ENCODE results near the gene RPL29.

RPL29 gene

DNA sequence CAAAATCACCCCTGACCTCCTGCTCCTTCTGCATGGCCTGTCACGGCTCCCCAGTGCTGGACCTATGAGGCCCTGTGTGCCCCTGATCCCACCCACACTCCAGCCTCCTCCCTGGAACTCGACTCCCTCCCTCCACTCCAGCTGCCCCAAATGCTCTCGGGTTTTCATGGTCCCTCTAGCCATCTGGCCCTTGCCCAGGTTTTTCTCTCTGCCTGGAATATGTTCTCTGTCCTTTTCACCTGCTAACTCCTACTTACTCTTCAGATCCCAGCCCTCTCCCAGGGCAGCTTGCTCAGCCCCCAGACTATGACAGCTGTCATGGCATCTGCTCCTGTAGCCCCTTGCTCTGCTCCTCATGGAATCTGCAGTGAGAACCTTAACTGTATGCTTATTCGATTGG, 30.3 kb upstream of the RPL29 start:
- Histone ChIP-seq H3K36me3 (ENCODE audit: control insufficient read depth, insufficient read depth, low read length) (no peaks in the 10 kb centered on the region), H3K27ac (ENCODE audit: low read depth, low read length, severe bottlenecking) (no peak overlapping the region), H3K9me3 (ENCODE audit: control insufficient read depth, low read length) (no peaks in the 10 kb centered on the region), H3K4me3 (ENCODE audit: extremely low read depth, insufficient read depth, low read length, poor library complexity, severe bottlenecking) (no peak overlapping the region), H3K4me1 (ENCODE audit: control insufficient read depth, insufficient read depth, low read length, poor library complexity, severe bottlenecking) (peaks cover 38% of the 10 kb centered on the region)
- 76 to 84% methylated on average over 4 of the region's 4 CpGs for WGBS, 2 experiments (ENCODE audit: insufficient coverage in 2 of 2)

DNA sequence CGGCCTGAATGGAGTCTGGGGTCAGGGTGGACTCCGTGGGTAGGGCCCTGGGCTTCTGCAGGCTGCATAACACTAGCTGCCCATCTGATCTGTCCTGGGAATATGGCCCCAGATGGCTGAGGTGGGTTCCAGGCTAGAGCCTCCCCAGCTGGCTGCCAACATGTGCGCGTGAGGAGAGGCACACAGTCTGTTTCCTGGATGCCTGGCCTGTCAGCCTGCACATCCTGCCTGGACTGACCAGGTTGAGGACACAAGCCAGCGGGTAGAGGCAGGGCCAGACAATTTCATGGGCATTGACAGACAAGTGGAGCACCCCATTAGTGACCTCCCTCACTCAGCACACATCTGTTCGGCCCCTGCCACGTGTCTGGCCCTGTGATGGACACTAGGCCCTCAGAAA, 29.8 kb upstream of the RPL29 start:
- no peaks in the 10 kb centered on the region for H3K36me3 ChIP-seq (ENCODE audit: control insufficient read depth, insufficient read depth, low read length)
- 87 to 96% methylated on average over 4 to 7 of the region's 7 CpGs for WGBS, 2 experiments (ENCODE audit: insufficient coverage in 2 of 2)
- no peaks in the 10 kb centered on the region for H3K9me3 ChIP-seq (ENCODE audit: control insufficient read depth, low read length)
- H3K4me1 ChIP-seq (ENCODE audit: control insufficient read depth, insufficient read depth, low read length, poor library complexity, severe bottlenecking): peaks cover 38% of the 10 kb centered on the region
- H3K4me3 ChIP-seq (ENCODE audit: extremely low read depth, insufficient read depth, low read length, poor library complexity, severe bottlenecking): no peak overlapping the region
- no peak overlapping the region for H3K27ac ChIP-seq (ENCODE audit: low read depth, low read length, severe bottlenecking)

DNA sequence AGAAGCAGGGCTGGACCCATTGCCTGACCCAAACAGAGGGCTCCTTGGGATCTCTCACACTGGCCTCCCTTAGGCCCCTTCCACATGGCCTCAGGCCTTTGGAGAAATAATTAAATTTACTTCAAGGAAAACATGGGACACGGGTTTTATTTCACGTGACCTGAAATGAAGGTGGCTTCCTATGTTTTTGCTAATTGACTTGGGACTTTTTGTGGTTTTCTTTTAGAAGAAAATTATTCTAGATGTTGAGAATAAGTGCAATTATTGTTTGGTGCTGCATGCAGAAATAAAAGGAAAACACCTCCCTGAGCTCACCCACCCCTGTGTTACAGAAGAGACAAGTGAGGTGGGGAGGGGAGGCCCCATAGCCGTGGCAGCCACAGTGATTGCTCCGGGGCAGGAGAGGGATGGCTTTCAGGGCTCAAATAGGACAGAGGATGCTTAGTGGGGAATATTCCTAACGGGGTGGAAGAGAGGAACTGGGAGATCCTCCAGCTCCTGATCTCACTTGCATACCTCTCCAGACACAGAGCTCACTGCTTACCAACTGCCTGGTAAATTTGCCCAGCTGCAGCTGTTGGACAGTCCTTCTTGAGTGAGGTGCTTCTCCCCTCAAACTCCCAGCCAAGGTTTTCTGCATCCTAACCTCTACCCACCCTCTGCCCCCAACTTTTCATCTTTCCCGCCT, 29.2 kb upstream of the RPL29 start:
- Histone ChIP-seq H3K27ac (ENCODE audit: low read depth, low read length, severe bottlenecking) (no peak overlapping the region), H3K9me3 (ENCODE audit: control insufficient read depth, low read length) (no peaks in the 10 kb centered on the region)
- WGBS, 2 experiments (ENCODE audit: insufficient coverage in 2 of 2): 92 to 98% methylated on average over 5 of the region's 6 CpGs

DNA sequence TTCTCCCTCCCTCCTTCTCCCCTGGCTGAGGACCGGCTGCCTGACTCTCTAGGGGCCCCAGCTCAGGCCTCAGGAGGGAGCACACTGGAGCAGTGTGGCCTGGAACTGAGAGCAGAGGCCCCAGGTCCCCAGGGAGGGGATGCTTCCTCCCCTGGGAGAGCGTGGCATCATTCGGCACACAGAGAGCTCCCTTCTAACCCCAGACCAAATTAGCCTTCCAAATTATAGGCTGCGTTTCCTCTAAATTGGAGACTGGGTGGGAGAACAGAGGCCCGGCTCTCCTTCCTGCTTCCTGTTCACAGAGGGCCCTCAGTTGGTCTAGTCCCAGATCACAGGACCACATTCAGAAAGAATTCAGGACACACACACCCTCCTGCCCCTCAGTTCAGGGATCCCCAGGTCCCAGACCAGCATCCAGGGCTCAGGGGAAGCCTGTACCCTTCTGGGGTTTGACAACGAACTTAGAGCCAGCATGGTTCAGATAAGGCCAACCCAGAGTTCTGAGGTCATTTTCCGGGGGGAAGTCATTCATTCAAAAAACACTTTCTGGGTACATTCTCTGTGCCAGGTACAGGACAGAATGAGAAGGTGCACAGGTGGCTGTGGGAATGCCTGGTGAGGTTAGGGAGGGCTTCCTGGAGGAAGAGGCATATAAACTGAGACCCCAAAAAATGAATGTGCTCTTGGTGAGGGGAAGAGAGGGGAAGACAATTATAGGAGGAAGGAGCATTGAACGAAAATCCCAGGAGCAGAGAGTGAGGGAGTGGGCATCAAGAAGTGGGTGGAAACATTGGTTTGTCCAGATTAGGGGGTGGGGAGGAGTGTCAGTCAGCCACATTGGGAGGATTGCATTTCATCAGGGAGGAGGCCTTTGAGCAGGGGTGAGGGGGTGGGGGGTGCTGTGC, 28.4 kb upstream of the RPL29 start:
- Histone ChIP-seq H3K9me3 (ENCODE audit: control insufficient read depth, low read length) (no peaks in the 10 kb centered on the region), H3K4me3 (ENCODE audit: extremely low read depth, insufficient read depth, low read length, poor library complexity, severe bottlenecking) (no peak overlapping the region), H3K4me1 (ENCODE audit: control insufficient read depth, insufficient read depth, low read length, poor library complexity, severe bottlenecking) (peaks cover 43% of the 10 kb centered on the region), H3K36me3 (ENCODE audit: control insufficient read depth, insufficient read depth, low read length) (no peaks in the 10 kb centered on the region), H3K27ac (ENCODE audit: low read depth, low read length, severe bottlenecking) (peak overlapping the region; percentile 47)
- 84 to 87% methylated on average over 3 to 6 of the region's 8 CpGs for WGBS, 2 experiments (ENCODE audit: insufficient coverage in 2 of 2)

More for the DNA sequence above, 29.2 kb upstream of the RPL29 start:
- Histone ChIP-seq H3K4me3 (ENCODE audit: extremely low read depth, insufficient read depth, low read length, poor library complexity, severe bottlenecking) (no peak overlapping the region), H3K4me1 (ENCODE audit: control insufficient read depth, insufficient read depth, low read length, poor library complexity, severe bottlenecking) (peaks cover 38% of the 10 kb centered on the region), H3K36me3 (ENCODE audit: control insufficient read depth, insufficient read depth, low read length) (no peaks in the 10 kb centered on the region)

DNA sequence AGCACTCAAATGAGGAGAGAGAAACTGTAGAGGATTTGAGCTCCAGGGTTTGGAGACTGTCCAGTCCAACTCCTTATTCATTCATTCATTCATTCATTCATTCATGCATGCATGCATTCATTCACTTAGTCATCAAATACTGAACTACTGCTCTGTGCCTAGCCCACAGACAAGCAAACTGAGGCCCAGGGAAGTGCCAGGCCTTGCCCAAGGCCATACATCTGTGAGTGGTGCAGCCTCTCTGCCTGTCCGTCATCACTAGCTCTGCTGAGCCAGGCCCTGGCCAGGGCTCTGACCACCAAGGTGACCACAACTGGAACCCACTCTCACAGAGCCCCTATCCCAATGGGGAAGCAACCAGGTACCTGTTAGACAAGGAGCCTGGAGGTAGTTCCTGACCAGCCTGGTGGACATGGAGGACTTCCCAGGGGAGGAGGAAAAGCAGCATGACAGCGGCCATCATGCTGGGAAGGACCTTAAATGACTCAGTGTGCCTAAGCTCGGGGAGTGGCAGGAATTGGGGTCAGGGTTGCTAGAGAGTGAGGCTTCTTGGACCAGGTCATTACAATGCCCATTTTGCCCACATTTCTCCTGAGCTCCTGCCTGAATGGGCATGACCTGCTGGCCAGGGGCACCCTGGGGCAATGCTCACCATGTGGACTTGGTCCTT, 27.5 kb upstream of the RPL29 start:
- no peaks in the 10 kb centered on the region for H3K9me3 ChIP-seq (ENCODE audit: control insufficient read depth, low read length)
- peaks cover 40% of the 10 kb centered on the region for H3K4me1 ChIP-seq (ENCODE audit: control insufficient read depth, insufficient read depth, low read length, poor library complexity, severe bottlenecking)
- 92 to 95% methylated on average over 3 of the region's 3 CpGs for WGBS, 2 experiments (ENCODE audit: insufficient coverage in 2 of 2)
- no peaks in the 10 kb centered on the region for H3K36me3 ChIP-seq (ENCODE audit: control insufficient read depth, insufficient read depth, low read length)
- H3K27ac ChIP-seq (ENCODE audit: low read depth, low read length, severe bottlenecking): peak overlapping the region; percentile 47
- no peak overlapping the region for H3K4me3 ChIP-seq (ENCODE audit: extremely low read depth, insufficient read depth, low read length, poor library complexity, severe bottlenecking)

DNA sequence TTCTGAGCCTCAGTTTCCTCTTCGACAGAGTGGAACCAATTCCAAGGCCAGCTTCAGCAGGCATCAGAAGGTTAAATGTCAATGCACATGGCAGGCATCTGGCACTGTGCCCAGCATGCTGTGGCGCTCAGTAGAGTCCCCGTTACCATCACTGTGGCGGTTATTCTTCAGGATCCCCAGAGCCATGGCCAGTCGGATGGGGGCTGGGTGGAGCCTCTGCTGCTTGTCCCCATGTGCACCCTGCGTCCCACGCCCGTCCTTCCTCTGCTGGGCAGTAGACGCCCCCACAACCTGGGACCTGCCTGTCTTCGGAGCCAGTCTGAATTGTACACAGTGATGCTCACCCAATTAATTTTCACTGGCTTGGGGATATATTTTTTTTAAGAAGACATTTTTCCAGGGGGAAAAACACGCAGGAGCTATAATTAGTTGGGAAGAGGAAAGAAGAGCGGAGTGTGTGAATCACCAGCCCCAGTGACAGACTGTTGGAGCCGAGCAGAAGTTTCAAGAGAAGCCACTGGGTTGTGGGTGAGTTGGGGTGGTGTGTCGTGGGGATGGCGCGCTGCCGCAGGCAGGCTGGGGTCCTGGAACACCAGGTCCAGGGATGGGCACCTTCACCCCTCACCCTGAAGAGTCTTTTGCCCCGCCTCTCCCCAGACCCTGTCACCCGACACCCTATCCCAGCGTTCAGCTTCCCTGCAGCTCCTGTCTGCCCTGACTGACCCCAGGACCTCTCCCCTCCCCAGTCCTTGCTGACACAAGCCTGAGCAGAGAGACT, 26.8 kb upstream of the RPL29 start:
- peaks cover 40% of the 10 kb centered on the region for H3K4me1 ChIP-seq (ENCODE audit: control insufficient read depth, insufficient read depth, low read length, poor library complexity, severe bottlenecking)
- H3K9me3 ChIP-seq (ENCODE audit: control insufficient read depth, low read length): no peaks in the 10 kb centered on the region
- H3K4me3 ChIP-seq (ENCODE audit: extremely low read depth, insufficient read depth, low read length, poor library complexity, severe bottlenecking): no peak overlapping the region
- 87 to 88% methylated on average over 12 to 16 of the region's 20 CpGs for WGBS, 2 experiments (ENCODE audit: insufficient coverage in 2 of 2)
- no peaks in the 10 kb centered on the region for H3K36me3 ChIP-seq (ENCODE audit: control insufficient read depth, insufficient read depth, low read length)
- H3K27ac ChIP-seq (ENCODE audit: low read depth, low read length, severe bottlenecking): peak overlapping the region; percentile 11

DNA sequence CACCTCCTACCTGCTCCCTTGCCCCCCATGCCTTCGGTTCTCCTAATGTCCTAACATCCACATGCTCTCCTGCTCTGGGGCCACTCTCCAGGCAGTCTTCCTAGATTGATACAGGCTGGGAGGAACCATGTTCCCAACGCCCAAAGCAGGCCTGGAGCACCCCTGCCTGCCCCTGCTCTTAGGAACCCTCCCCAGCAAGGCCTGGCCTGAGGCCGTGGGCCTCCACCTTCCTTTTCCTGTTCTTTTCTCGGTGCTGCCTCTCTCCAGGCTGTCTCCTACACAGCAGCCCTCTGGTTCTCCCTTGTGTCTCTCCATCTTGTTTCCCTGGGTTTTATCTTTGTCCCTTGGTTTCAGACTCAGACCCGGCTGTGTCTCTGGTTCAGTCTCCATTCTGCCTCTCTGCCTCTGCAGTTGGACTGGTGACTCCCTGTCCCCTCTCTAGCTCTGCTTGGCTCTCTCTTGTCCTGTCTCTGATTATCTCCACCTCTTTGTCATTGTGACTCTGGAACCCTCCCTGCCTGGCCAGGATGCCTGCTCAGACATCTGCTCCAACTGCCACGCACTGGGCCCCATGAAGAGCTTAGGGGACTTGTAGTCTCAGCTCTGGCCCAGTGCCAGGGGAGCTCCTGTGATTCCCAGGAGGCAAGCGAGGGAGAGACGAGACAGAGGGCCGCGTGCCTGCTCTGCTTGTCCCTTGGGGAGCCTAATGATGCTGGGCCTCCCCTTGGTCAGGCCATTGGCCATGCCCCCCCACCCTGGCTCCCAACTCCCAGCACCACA, 26.0 kb upstream of the RPL29 start:
- Histone ChIP-seq H3K9me3 (ENCODE audit: control insufficient read depth, low read length) (no peaks in the 10 kb centered on the region), H3K27ac (ENCODE audit: low read depth, low read length, severe bottlenecking) (no peak overlapping the region), H3K4me3 (ENCODE audit: extremely low read depth, insufficient read depth, low read length, poor library complexity, severe bottlenecking) (no peak overlapping the region), H3K4me1 (ENCODE audit: control insufficient read depth, insufficient read depth, low read length, poor library complexity, severe bottlenecking) (peaks cover 40% of the 10 kb centered on the region), H3K36me3 (ENCODE audit: control insufficient read depth, insufficient read depth, low read length) (no peaks in the 10 kb centered on the region)
- 93 to 98% methylated on average over 10 of the region's 10 CpGs for WGBS, 2 experiments (ENCODE audit: insufficient coverage in 2 of 2)

DNA sequence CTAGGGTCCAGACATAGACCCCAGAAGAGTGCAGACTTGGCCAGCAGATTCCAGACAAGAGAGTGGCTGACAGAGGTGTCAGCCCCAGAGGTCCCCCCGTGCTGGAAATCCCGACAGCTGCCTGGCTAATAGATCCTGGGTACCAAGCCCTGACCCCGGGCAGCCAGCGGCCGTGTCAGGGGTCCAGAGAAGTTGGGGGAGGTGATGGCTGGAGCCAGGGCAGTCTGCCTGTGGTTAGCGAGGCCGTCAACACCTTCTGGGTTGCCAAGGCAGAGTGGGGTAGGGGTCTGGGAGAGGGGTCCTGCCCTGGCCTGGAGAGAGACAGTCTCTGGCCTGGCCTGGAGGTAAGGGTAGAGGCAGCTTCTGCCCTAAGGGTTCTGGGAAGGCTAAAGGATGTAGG, 25.1 kb upstream of the RPL29 start:
- Histone ChIP-seq H3K4me3 (ENCODE audit: extremely low read depth, insufficient read depth, low read length, poor library complexity, severe bottlenecking) (no peak overlapping the region), H3K9me3 (ENCODE audit: control insufficient read depth, low read length) (no peaks in the 10 kb centered on the region), H3K4me1 (ENCODE audit: control insufficient read depth, insufficient read depth, low read length, poor library complexity, severe bottlenecking) (peaks cover 44% of the 10 kb centered on the region), H3K36me3 (ENCODE audit: control insufficient read depth, insufficient read depth, low read length) (no peaks in the 10 kb centered on the region), H3K27ac (ENCODE audit: low read depth, low read length, severe bottlenecking) (no peak overlapping the region)
- WGBS, 2 experiments (ENCODE audit: insufficient coverage in 2 of 2): 96 to 97% methylated on average over 7 of the region's 7 CpGs

DNA sequence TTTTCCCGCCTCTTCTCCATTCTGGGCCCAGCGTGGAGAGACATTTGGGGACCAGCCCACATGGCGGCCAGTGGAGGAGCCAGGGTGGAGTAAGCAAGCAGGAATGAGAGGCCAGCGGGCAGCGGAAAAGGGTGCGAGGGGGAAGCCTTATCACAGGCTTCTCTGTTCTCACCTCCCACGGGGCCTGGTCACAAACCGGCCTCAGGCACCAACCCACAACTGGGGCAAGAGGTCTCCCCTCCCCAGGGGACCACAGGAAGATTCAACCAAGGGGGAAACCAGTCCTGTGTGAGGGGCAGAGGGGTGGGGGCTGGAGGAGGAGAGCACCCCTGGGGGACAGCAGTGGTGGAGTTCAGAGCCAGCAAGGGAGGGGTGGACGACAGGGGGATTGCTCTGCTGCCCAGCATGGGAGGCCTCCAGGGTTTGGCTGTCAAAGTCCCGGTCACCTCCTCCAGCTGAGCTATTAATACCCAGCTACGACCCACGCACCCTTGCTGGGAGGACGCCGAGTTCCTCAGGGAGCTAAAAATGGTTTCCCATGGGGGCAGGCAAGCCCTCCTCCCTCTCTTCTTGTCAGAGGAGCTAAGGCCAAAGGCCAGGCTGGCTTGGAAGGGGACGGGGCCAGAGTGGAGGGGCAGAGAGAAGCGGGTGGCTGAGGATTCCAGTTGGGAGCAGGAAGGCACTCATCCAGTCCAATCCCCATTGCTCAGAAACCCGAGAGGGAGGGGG, 23.8 kb upstream of the RPL29 start:
- H3K9me3 ChIP-seq (ENCODE audit: control insufficient read depth, low read length): no peaks in the 10 kb centered on the region
- no peak overlapping the region for H3K27ac ChIP-seq (ENCODE audit: low read depth, low read length, severe bottlenecking)
- no peak overlapping the region for H3K4me3 ChIP-seq (ENCODE audit: extremely low read depth, insufficient read depth, low read length, poor library complexity, severe bottlenecking)
- 83 to 89% methylated on average over 14 to 15 of the region's 17 CpGs for WGBS, 2 experiments (ENCODE audit: insufficient coverage in 2 of 2)
- peaks cover 41% of the 10 kb centered on the region for H3K4me1 ChIP-seq (ENCODE audit: control insufficient read depth, insufficient read depth, low read length, poor library complexity, severe bottlenecking)
- no peaks in the 10 kb centered on the region for H3K36me3 ChIP-seq (ENCODE audit: control insufficient read depth, insufficient read depth, low read length)

All from mesodermal cell (in vitro differentiated cells).